ENCODE data around the gene FBLN7. TPM values are rescaled to one million over a fixed set of nuclear protein-coding genes. Genes with fewer than 3 reads are reported as not detected.

The FBLN7 gene
- total RNA-seq, 2 experiments from 2014 or later, result 0.25 TPM; not detected in 1

GRCh38 chr2:112092286-112093041, 45.7 kb upstream of the FBLN7 start:
- POLR2A ChIA-PET, result no interaction called here
- Histone ChIP-seq H3K9me3 (ENCODE audit: low read length) (no peaks in the 10 kb centered on the region), H3K79me2 (ENCODE audit: insufficient read depth, low read depth, low read length) (no peaks in the 10 kb centered on the region), H3K4me2 (ENCODE audit: low read length) (no peak overlapping the region), H3K4me3 (ENCODE audit: low read depth, low read length, poor library complexity, severe bottlenecking) (no peak overlapping the region), H3K27ac (ENCODE audit: low read depth, low read length, poor library complexity, severe bottlenecking) (no peak overlapping the region), H3K36me3 (ENCODE audit: insufficient read depth, low read length) (peaks cover 73% of the 10 kb centered on the region), H4K20me1 (ENCODE audit: insufficient read depth, low read length) (no peaks in the 10 kb centered on the region), H3K4me1 (ENCODE audit: insufficient read depth, low read length, poor library complexity, severe bottlenecking) (peaks cover 6% of the 10 kb centered on the region), H2AFZ (ENCODE audit: low read length) (no peak overlapping the region), H3K9me2 (ENCODE audit: insufficient read depth, low read length) (no peaks in the 10 kb centered on the region)
- TF ChIP-seq EZH2phosphoT487 (IDR thresholded peaks at IDR 0.05; ENCODE audit: borderline replicate concordance, low read depth, low read length) (no peak), CTCF (conservative IDR thresholded peaks at IDR 0.05; ENCODE audit: low read length) (no peak)
- intact Hi-C loops (cut with micrococcal nuclease; ENCODE audit: unreplicated experiment), result no loop called here
- no peak for DNase-seq (ENCODE audit: low spot score)
- BruUV-seq (replicated peaks), result no TSS peak
- CTCF ChIA-PET (ENCODE audit: unreplicated experiment), result no interaction called here

- POLR2A ChIA-PET, result interaction anchor here (0.7 to 0.9 kb wide), 2 partner anchors 13 to 111 kb away, joined by 6 to 12 read pairs; no protein-coding TSS in a partner anchor
- TF ChIP-seq EZH2phosphoT487 (IDR thresholded peaks at IDR 0.05; ENCODE audit: borderline replicate concordance, low read depth, low read length) (no peak), CTCF (conservative IDR thresholded peaks at IDR 0.05; ENCODE audit: low read length) (no peak)
- Histone ChIP-seq H3K4me2 (ENCODE audit: low read length) (no peak overlapping the region), H4K20me1 (ENCODE audit: insufficient read depth, low read length) (no peaks in the 10 kb centered on the region), H3K4me3 (ENCODE audit: low read depth, low read length, poor library complexity, severe bottlenecking) (no peak overlapping the region), H2AFZ (ENCODE audit: low read length) (no peak overlapping the region), H3K36me3 (ENCODE audit: insufficient read depth, low read length) (peaks cover 72% of the 10 kb centered on the region), H3K79me2 (ENCODE audit: insufficient read depth, low read depth, low read length) (no peaks in the 10 kb centered on the region), H3K9me3 (ENCODE audit: low read length) (no peaks in the 10 kb centered on the region), H3K4me1 (ENCODE audit: insufficient read depth, low read length, poor library complexity, severe bottlenecking) (no peaks in the 10 kb centered on the region), H3K9me2 (ENCODE audit: insufficient read depth, low read length) (no peaks in the 10 kb centered on the region), H3K27ac (ENCODE audit: low read depth, low read length, poor library complexity, severe bottlenecking) (no peak overlapping the region)
- no peak for DNase-seq (ENCODE audit: low spot score)
- intact Hi-C loops (cut with micrococcal nuclease; ENCODE audit: unreplicated experiment), result no loop called here
- CTCF ChIA-PET (ENCODE audit: unreplicated experiment), result no interaction called here
- no TSS peak for BruUV-seq (replicated peaks)
Measured at GRCh38 chr2:112093216-112093615, 45.0 kb upstream of the FBLN7 start.

GRCh38 chr2:112095681-112096080, 42.5 kb upstream of the FBLN7 start:
- TF ChIP-seq EZH2phosphoT487 (IDR thresholded peaks at IDR 0.05; ENCODE audit: borderline replicate concordance, low read depth, low read length) (no peak), CTCF (conservative IDR thresholded peaks at IDR 0.05; ENCODE audit: low read length) (no peak)
- no peak for DNase-seq (ENCODE audit: low spot score)
- peaks cover 67% of the 10 kb centered on the region for H3K36me3 ChIP-seq (ENCODE audit: insufficient read depth, low read length)
- no peak overlapping the region for H2AFZ ChIP-seq (ENCODE audit: low read length)
- H3K9me2 ChIP-seq (ENCODE audit: insufficient read depth, low read length), result no peaks in the 10 kb centered on the region
- H3K79me2 ChIP-seq (ENCODE audit: insufficient read depth, low read depth, low read length), result no peaks in the 10 kb centered on the region
- CTCF ChIA-PET (ENCODE audit: unreplicated experiment), result no interaction called here
- H3K27ac ChIP-seq (ENCODE audit: low read depth, low read length, poor library complexity, severe bottlenecking), result no peak overlapping the region
- POLR2A ChIA-PET, result interaction anchor here (0.7 kb wide), 1 partner anchor 11 kb away, joined by 3 read pairs; no protein-coding TSS in a partner anchor
- intact Hi-C loops (cut with micrococcal nuclease; ENCODE audit: unreplicated experiment), result no loop called here
- no peak overlapping the region for H3K4me3 ChIP-seq (ENCODE audit: low read depth, low read length, poor library complexity, severe bottlenecking)
- no peaks in the 10 kb centered on the region for H3K4me1 ChIP-seq (ENCODE audit: insufficient read depth, low read length, poor library complexity, severe bottlenecking)
- no peaks in the 10 kb centered on the region for H4K20me1 ChIP-seq (ENCODE audit: insufficient read depth, low read length)
- H3K4me2 ChIP-seq (ENCODE audit: low read length), result no peak overlapping the region
- H3K9me3 ChIP-seq (ENCODE audit: low read length), result no peaks in the 10 kb centered on the region
- no TSS peak for BruUV-seq (replicated peaks)
